ENCODE results near the gene UBAP1.

DNA sequence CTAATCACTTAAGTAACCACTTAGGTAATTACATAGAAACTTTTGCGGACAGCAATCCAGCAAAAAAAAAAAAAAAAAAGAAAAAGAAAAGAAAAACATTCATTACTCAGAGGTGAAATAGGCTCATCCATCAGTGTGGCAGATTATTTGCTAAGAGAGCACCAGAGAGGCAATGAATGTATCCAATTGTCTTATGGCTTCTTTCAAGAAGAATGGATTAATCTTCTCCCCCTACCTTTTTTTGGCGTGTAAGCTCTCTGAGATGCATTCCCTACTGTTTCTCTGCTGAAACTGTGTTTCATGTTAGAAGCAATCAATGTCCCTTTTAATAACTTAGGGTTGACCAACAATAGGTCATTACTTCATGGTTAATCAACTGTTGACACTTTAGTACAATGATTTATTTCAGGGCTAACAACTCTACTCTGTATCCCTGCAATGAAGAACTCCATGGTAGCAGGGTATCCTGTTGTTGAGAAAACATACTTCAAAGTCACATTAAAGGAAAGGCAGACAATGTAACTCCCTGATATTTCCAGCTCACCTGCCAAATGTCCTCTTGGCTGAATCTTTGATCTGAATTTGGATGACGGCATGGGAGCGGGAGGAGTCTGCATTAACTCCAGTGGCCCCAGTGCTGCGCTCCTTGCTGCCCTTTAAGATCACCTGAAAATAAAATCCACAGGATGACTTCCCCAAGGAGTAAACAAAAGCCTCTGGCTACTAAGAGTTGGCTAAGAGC is 92.6 kb downstream of the UBAP1 start:
- TF ChIP-seq, protein P1, sequence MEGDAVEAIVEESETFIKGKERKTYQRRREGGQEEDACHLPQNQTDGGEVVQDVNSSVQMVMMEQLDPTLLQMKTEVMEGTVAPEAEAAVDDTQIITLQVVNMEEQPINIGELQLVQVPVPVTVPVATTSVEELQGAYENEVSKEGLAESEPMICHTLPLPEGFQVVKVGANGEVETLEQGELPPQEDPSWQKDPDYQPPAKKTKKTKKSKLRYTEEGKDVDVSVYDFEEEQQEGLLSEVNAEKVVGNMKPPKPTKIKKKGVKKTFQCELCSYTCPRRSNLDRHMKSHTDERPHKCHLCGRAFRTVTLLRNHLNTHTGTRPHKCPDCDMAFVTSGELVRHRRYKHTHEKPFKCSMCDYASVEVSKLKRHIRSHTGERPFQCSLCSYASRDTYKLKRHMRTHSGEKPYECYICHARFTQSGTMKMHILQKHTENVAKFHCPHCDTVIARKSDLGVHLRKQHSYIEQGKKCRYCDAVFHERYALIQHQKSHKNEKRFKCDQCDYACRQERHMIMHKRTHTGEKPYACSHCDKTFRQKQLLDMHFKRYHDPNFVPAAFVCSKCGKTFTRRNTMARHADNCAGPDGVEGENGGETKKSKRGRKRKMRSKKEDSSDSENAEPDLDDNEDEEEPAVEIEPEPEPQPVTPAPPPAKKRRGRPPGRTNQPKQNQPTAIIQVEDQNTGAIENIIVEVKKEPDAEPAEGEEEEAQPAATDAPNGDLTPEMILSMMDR (IDR thresholded peaks at IDR 0.05) = no peak
- TF ChIP-seq POLR2A (IDR thresholded peaks at IDR 0.05) = no peak
